ENCODE results near the gene KDM4C. TPM values are rescaled to one million over a fixed set of nuclear protein-coding genes. Genes with fewer than 3 reads are reported as not detected.

The KDM4C gene
- total and polyA plus RNA-seq, 2 of the 13 experiments (the other 11 are each of a cell fraction or from before 2014, with no cell fraction given) = 19.4 to 23.6 TPM

DNA sequence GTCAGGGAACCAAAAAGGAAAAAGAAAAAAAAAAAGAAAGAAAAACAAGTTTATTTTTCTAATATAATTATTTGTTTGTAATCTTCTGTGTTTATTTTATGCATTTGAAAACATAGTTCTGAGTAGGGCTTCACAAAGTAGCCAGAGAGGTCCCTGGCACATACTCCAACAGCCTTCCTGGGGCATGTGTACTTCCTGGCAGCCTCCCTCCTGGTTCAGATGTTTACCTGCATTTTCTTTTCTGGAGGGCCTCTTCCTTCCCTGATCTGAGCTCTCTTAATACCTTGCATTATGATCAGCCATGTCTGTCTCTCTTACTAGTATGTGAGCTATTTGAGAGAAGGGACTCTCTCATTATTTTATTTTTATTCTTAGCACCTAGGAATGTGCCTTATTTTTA lies 361.8 kb downstream of the KDM4C start:
- Histone ChIP-seq H4K20me1 (ENCODE audit: insufficient read depth, low read length) (no peaks in the 10 kb centered on the region), H3K4me3 (replicated peaks in 1 of 3; ENCODE audit: insufficient read depth in 1 of 3, low read depth in 2 of 3, low read length in 3 of 3) (no peak overlapping the region), H3K27ac (ENCODE audit: extremely low read length, insufficient read depth, low read length) (no peak overlapping the region), H3K36me3 (replicated peaks in 1 of 2; ENCODE audit: control insufficient read depth in 1 of 2, insufficient read depth in 2 of 2, low read length in 2 of 2) (peaks cover 3 to 14% of the 10 kb centered on the region in 2 experiments; a peak in 3 of 5 replicates), H3K9ac (ENCODE audit: insufficient read depth, low read depth, low read length) (no peak overlapping the region), H3K9me3 (ENCODE audit: low read length) (no peaks in the 10 kb centered on the region), H3K27me3 (ENCODE audit: control insufficient read depth in 1 of 2, insufficient read depth in 2 of 2, low read length in 2 of 2) (no peaks in the 10 kb centered on the region), H3K79me2 (ENCODE audit: insufficient read depth, low read length) (no peaks in the 10 kb centered on the region), H2AFZ (ENCODE audit: low read length) (no peak overlapping the region), H3K4me1 (ENCODE audit: insufficient read depth, low read length) (no peaks in the 10 kb centered on the region), H3K4me2 (ENCODE audit: low read depth, low read length) (no peak overlapping the region)
- CTCF ChIA-PET (ENCODE audit: low intra/inter-chr PET ratio, low total read pairs) = no interaction called here
- POLR2A ChIA-PET = no interaction called here
- in situ Hi-C loops (cut with HindIII; ENCODE audit: extremely low pct_ligation_motif_present, low pct_unique_long_range_greater_than_20kb) (no loop called here), intact Hi-C loops (cut with micrococcal nuclease; ENCODE audit: unreplicated experiment) (no loop called here)
- BruUV-seq (replicated peaks) = no TSS peak
- FAIRE-seq (no peak), ATAC-seq (no peak), DNase-seq (ENCODE audit: low spot score) (no peak)
- no peak for TF ChIP-seq NFKBIZ (CRISPR knock-in tag; IDR thresholded peaks at IDR 0.05)
- TF ChIP-seq, protein P1, sequence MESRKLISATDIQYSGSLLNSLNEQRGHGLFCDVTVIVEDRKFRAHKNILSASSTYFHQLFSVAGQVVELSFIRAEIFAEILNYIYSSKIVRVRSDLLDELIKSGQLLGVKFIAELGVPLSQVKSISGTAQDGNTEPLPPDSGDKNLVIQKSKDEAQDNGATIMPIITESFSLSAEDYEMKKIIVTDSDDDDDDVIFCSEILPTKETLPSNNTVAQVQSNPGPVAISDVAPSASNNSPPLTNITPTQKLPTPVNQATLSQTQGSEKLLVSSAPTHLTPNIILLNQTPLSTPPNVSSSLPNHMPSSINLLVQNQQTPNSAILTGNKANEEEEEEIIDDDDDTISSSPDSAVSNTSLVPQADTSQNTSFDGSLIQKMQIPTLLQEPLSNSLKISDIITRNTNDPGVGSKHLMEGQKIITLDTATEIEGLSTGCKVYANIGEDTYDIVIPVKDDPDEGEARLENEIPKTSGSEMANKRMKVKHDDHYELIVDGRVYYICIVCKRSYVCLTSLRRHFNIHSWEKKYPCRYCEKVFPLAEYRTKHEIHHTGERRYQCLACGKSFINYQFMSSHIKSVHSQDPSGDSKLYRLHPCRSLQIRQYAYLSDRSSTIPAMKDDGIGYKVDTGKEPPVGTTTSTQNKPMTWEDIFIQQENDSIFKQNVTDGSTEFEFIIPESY (CRISPR knock-in tag; IDR thresholded peaks at IDR 0.05) = no peak
- no peak for TF ChIP-seq ZNF619 (CRISPR knock-in tag; IDR thresholded peaks at IDR 0.05)
- no peak for TF ChIP-seq RFX3 (CRISPR knock-in tag; IDR thresholded peaks at IDR 0.05)
- TF ChIP-seq SRY (CRISPR knock-in tag; IDR thresholded peaks at IDR 0.05) = no peak

DNA sequence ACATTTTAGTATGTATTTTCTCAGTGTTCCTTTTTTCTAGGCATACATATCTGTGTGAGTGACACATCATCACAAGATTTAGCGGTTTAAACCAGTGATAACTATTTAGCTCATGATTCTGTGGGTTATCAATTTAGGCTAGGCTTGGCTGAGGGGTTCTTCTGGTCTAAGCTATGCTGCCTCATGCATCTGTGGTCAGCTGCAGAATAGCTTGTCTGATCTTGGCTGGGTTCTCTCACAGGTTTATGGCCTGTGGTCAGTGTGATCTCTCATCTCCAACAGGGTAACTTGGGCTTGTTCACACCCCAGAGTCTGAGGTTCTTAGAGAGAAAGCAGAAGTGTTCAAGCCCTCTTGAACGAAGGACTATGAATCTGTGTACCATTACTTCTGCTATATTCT lies 363.3 kb downstream of the KDM4C start:
- no peaks in the 10 kb centered on the region for H3K4me1 ChIP-seq (ENCODE audit: insufficient read depth, low read length)
- no TSS peak for BruUV-seq (replicated peaks)
- no peak for ATAC-seq
- no peak overlapping the region for H3K9ac ChIP-seq (ENCODE audit: insufficient read depth, low read depth, low read length)
- H3K27me3 ChIP-seq (ENCODE audit: control insufficient read depth in 1 of 2, insufficient read depth in 2 of 2, low read length in 2 of 2) = no peaks in the 10 kb centered on the region
- H3K27ac ChIP-seq (ENCODE audit: extremely low read length, insufficient read depth, low read length) = no peak overlapping the region
- H3K79me2 ChIP-seq (ENCODE audit: insufficient read depth, low read length) = no peaks in the 10 kb centered on the region
- ChIA-PET POLR2A (no interaction called here), CTCF (ENCODE audit: low intra/inter-chr PET ratio, low total read pairs) (no interaction called here)
- intact Hi-C loops (cut with micrococcal nuclease; ENCODE audit: unreplicated experiment) (no loop called here), in situ Hi-C loops (cut with HindIII; ENCODE audit: extremely low pct_ligation_motif_present, low pct_unique_long_range_greater_than_20kb) (no loop called here)
- H3K36me3 ChIP-seq (replicated peaks in 1 of 2; ENCODE audit: control insufficient read depth in 1 of 2, insufficient read depth in 2 of 2, low read length in 2 of 2) = peaks cover 3 to 14% of the 10 kb centered on the region in 2 experiments; a peak in 3 of 5 replicates
- no peak overlapping the region for H2AFZ ChIP-seq (ENCODE audit: low read length)
- H4K20me1 ChIP-seq (ENCODE audit: insufficient read depth, low read length) = no peaks in the 10 kb centered on the region
- WGBS (ENCODE audit: low lambda C conversion rate) = 93% methylated on average over 2 of the region's 2 CpGs
- no peak overlapping the region for H3K4me3 ChIP-seq (replicated peaks in 1 of 3; ENCODE audit: insufficient read depth in 1 of 3, low read depth in 2 of 3, low read length in 3 of 3)
- no peak overlapping the region for H3K4me2 ChIP-seq (ENCODE audit: low read depth, low read length)
- no peak for FAIRE-seq
- no peak for DNase-seq (ENCODE audit: low spot score)
- no peaks in the 10 kb centered on the region for H3K9me3 ChIP-seq (ENCODE audit: low read length)
- TF ChIP-seq THRA (CRISPR knock-in tag; IDR thresholded peaks at IDR 0.05; ENCODE audit: borderline replicate concordance) = no peak
- TF ChIP-seq, protein P2, sequence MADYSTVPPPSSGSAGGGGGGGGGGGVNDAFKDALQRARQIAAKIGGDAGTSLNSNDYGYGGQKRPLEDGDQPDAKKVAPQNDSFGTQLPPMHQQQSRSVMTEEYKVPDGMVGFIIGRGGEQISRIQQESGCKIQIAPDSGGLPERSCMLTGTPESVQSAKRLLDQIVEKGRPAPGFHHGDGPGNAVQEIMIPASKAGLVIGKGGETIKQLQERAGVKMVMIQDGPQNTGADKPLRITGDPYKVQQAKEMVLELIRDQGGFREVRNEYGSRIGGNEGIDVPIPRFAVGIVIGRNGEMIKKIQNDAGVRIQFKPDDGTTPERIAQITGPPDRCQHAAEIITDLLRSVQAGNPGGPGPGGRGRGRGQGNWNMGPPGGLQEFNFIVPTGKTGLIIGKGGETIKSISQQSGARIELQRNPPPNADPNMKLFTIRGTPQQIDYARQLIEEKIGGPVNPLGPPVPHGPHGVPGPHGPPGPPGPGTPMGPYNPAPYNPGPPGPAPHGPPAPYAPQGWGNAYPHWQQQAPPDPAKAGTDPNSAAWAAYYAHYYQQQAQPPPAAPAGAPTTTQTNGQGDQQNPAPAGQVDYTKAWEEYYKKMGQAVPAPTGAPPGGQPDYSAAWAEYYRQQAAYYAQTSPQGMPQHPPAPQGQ (CRISPR knock-in tag; IDR thresholded peaks at IDR 0.05; ENCODE audit: borderline replicate concordance) = no peak
- no peak for TF ChIP-seq ESRRA (CRISPR knock-in tag; IDR thresholded peaks at IDR 0.05; ENCODE audit: low read depth)
- TF ChIP-seq ZNF724P (CRISPR knock-in tag; IDR thresholded peaks at IDR 0.05; ENCODE audit: borderline replicate concordance) = no peak
- TF ChIP-seq ZNF766 (CRISPR knock-in tag; IDR thresholded peaks at IDR 0.05; ENCODE audit: borderline replicate concordance) = no peak
- no peak for TF ChIP-seq PHF8 (CRISPR knock-in tag; IDR thresholded peaks at IDR 0.05)
- no peak for TF ChIP-seq ZNF496 (CRISPR knock-in tag; IDR thresholded peaks at IDR 0.05; ENCODE audit: insufficient replicate concordance)
- no peak for TF ChIP-seq ETS1 (CRISPR knock-in tag; IDR thresholded peaks at IDR 0.05)
